ENCODE results near the gene DCTN4. TPM values are rescaled to one million over a fixed set of nuclear protein-coding genes. Genes with fewer than 3 reads are reported as not detected.

The DCTN4 gene
- total and polyA plus RNA-seq, 9 of the 15 experiments (the other 6 are each of a cell fraction or from before 2014, with no cell fraction given), result 20.4 to 64.9 (median 49.9) TPM

DNA sequence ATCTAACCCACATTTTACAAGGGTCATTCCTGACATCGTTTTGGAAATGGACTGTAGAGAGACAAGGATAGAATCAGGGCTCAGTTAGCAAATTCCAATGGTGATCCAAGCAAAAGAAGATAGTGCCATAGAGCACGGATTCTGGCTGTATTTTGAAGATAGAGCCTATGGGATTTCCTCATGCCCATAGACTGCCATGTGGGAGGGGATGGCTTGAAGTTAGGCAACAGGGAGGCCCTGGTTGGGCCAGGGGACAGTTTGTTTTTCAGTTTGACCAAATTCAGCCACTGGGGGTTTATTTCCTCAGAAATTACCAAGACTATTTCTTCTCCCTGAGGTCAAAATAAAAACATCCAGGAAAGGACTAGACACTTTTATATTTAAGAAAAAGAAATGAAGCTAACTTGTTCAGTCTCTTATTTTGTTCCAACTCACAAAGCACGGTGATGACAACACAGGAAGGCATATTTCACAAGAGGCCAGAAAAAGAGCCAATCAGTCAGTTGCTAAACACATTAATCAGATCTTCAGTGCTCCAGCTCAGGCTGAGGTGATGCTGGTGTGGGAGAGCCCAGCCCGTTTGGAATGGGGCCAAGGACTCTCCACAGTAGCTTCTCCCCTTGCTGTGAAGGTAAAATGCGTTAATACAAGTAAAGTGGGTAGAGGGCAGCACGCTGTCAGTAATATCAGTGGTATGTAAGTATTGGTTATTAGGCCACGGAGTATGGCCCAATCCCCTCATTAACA lies 4.4 kb upstream of the DCTN4 start (continued):
- TF ChIP-seq, protein P1, sequence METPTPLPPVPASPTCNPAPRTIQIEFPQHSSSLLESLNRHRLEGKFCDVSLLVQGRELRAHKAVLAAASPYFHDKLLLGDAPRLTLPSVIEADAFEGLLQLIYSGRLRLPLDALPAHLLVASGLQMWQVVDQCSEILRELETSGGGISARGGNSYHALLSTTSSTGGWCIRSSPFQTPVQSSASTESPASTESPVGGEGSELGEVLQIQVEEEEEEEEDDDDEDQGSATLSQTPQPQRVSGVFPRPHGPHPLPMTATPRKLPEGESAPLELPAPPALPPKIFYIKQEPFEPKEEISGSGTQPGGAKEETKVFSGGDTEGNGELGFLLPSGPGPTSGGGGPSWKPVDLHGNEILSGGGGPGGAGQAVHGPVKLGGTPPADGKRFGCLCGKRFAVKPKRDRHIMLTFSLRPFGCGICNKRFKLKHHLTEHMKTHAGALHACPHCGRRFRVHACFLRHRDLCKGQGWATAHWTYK (CRISPR knock-in tag; IDR thresholded peaks at IDR 0.05), result no peak
- peak; percentile 40; the same call in 1 of the 2 replicates for TF ChIP-seq XRCC5 (IDR thresholded peaks at IDR 0.05; ENCODE audit: low read depth, low read length)
- TF ChIP-seq, protein P2, sequence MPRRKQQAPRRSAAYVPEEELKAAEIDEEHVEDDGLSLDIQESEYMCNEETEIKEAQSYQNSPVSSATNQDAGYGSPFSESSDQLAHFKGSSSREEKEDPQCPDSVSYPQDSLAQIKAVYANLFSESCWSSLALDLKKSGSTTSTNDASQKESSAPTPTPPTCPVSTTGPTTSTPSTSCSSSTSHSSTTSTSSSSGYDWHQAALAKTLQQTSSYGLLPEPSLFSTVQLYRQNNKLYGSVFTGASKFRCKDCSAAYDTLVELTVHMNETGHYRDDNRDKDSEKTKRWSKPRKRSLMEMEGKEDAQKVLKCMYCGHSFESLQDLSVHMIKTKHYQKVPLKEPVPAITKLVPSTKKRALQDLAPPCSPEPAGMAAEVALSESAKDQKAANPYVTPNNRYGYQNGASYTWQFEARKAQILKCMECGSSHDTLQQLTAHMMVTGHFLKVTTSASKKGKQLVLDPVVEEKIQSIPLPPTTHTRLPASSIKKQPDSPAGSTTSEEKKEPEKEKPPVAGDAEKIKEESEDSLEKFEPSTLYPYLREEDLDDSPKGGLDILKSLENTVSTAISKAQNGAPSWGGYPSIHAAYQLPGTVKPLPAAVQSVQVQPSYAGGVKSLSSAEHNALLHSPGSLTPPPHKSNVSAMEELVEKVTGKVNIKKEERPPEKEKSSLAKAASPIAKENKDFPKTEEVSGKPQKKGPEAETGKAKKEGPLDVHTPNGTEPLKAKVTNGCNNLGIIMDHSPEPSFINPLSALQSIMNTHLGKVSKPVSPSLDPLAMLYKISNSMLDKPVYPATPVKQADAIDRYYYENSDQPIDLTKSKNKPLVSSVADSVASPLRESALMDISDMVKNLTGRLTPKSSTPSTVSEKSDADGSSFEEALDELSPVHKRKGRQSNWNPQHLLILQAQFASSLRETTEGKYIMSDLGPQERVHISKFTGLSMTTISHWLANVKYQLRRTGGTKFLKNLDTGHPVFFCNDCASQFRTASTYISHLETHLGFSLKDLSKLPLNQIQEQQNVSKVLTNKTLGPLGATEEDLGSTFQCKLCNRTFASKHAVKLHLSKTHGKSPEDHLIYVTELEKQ (CRISPR knock-in tag; IDR thresholded peaks at IDR 0.05), result 0 out of 2 replicates have a peak, but pooled peaks have one; percentile 29
- TF ChIP-seq, protein P3, sequence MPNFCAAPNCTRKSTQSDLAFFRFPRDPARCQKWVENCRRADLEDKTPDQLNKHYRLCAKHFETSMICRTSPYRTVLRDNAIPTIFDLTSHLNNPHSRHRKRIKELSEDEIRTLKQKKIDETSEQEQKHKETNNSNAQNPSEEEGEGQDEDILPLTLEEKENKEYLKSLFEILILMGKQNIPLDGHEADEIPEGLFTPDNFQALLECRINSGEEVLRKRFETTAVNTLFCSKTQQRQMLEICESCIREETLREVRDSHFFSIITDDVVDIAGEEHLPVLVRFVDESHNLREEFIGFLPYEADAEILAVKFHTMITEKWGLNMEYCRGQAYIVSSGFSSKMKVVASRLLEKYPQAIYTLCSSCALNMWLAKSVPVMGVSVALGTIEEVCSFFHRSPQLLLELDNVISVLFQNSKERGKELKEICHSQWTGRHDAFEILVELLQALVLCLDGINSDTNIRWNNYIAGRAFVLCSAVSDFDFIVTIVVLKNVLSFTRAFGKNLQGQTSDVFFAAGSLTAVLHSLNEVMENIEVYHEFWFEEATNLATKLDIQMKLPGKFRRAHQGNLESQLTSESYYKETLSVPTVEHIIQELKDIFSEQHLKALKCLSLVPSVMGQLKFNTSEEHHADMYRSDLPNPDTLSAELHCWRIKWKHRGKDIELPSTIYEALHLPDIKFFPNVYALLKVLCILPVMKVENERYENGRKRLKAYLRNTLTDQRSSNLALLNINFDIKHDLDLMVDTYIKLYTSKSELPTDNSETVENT (CRISPR knock-in tag; IDR thresholded peaks at IDR 0.05), result no peak
- TF ChIP-seq MCM7 (IDR thresholded peaks at IDR 0.05), result peak in 1 of 2 experiments; percentile 66; a peak in 1 of 4 replicates
- no peak for TF ChIP-seq MCM2 (IDR thresholded peaks at IDR 0.05; ENCODE audit: low read depth)
- no peak for TF ChIP-seq POLR3G (IDR thresholded peaks at IDR 0.05; ENCODE audit: extremely low read depth, insufficient read length, insufficient replicate concordance)
- TF ChIP-seq, protein P4, sequence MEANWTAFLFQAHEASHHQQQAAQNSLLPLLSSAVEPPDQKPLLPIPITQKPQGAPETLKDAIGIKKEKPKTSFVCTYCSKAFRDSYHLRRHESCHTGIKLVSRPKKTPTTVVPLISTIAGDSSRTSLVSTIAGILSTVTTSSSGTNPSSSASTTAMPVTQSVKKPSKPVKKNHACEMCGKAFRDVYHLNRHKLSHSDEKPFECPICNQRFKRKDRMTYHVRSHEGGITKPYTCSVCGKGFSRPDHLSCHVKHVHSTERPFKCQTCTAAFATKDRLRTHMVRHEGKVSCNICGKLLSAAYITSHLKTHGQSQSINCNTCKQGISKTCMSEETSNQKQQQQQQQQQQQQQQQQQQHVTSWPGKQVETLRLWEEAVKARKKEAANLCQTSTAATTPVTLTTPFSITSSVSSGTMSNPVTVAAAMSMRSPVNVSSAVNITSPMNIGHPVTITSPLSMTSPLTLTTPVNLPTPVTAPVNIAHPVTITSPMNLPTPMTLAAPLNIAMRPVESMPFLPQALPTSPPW (CRISPR knock-in tag; IDR thresholded peaks at IDR 0.05), result peak; percentile 37; the same call in 1 of the 2 replicates
- no peak; the same call in 1 of the 2 replicates for TF ChIP-seq ZNF134 (CRISPR knock-in tag; conservative IDR thresholded peaks at IDR 0.05)
- TF ChIP-seq SNRNP70 (optimal IDR thresholded peaks at IDR 0.05; ENCODE audit: low read depth, low read length), result no peak
- TF ChIP-seq SMARCA4 (IDR thresholded peaks at IDR 0.05), result peak; percentile 76; the same call in 1 of the 2 replicates
- no peak for TF ChIP-seq ZSCAN29 (IDR thresholded peaks at IDR 0.05)
- TF ChIP-seq POLR3A (IDR thresholded peaks at IDR 0.05; ENCODE audit: borderline replicate concordance, extremely low read depth, insufficient read depth, insufficient read length), result no peak
- TF ChIP-seq XRCC3 (IDR thresholded peaks at IDR 0.05), result no peak
- no peak for TF ChIP-seq PYGO2 (tag; IDR thresholded peaks at IDR 0.05)
- TF ChIP-seq CEBPG (CRISPR knock-in tag; IDR thresholded peaks at IDR 0.05), result peak; percentile 85
- TF ChIP-seq CEBPG (tag; conservative IDR thresholded peaks at IDR 0.05 in 1 of 2, IDR thresholded peaks at IDR 0.05 in 1 of 2), result peak; percentile 95 to 98
- TF ChIP-seq RBM15 (IDR thresholded peaks at IDR 0.05; ENCODE audit: insufficient read depth, low read length), result no peak
